ENCODE measurements around the gene ANKRD29.

ANKRD29 gene

DNA sequence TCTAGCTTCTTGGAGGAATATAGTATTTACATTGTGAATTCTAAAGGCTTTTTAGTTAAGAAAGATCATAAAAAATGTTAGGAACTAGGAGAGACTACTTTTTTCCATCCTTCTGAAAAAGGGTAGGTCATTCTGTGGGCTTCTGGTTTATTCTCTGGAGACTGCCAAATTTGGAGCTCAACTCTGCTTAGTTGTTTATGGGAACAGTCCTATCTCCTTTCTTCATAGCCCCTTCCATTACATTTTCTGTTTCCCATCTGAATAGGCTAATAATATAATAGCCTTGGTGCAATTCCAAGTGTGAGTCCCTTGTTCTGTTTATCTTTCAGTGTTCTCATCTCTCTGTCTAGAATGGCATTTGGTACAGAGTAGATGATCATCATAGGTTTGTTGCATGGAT lies 42.1 kb upstream of the ANKRD29 start:
- Histone ChIP-seq H3K36me3 (ENCODE audit: insufficient read depth, low read length) (no peaks in the 10 kb centered on the region), H3K4me3 (ENCODE audit: low read length, poor library complexity, severe bottlenecking) (no peak overlapping the region), H2AFZ (ENCODE audit: low read length) (no peak overlapping the region), H3K9ac (ENCODE audit: low read depth, low read length, poor library complexity, severe bottlenecking) (no peak overlapping the region), H3K9me3 (ENCODE audit: insufficient read depth, low read depth, low read length) (no peaks in the 10 kb centered on the region), H3K79me2 (ENCODE audit: insufficient read depth, low read length) (no peaks in the 10 kb centered on the region), H3K27me3 (ENCODE audit: insufficient read depth, low read length, poor library complexity, severe bottlenecking) (no peaks in the 10 kb centered on the region), H3F3A (ENCODE audit: low read depth) (no peaks in the 10 kb centered on the region), H3K4me1 (ENCODE audit: insufficient read depth, low read length, poor library complexity, severe bottlenecking) (peaks cover 11% of the 10 kb centered on the region), H3K9me2 (replicated peaks; ENCODE audit: low read depth, low read length) (no peaks in the 10 kb centered on the region), H3K4me2 (ENCODE audit: low read depth, low read length, poor library complexity, severe bottlenecking) (no peak overlapping the region), H4K20me1 (ENCODE audit: insufficient read depth, low read length, poor library complexity, severe bottlenecking) (no peaks in the 10 kb centered on the region)
- TF ChIP-seq, protein P1, sequence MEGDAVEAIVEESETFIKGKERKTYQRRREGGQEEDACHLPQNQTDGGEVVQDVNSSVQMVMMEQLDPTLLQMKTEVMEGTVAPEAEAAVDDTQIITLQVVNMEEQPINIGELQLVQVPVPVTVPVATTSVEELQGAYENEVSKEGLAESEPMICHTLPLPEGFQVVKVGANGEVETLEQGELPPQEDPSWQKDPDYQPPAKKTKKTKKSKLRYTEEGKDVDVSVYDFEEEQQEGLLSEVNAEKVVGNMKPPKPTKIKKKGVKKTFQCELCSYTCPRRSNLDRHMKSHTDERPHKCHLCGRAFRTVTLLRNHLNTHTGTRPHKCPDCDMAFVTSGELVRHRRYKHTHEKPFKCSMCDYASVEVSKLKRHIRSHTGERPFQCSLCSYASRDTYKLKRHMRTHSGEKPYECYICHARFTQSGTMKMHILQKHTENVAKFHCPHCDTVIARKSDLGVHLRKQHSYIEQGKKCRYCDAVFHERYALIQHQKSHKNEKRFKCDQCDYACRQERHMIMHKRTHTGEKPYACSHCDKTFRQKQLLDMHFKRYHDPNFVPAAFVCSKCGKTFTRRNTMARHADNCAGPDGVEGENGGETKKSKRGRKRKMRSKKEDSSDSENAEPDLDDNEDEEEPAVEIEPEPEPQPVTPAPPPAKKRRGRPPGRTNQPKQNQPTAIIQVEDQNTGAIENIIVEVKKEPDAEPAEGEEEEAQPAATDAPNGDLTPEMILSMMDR (conservative IDR thresholded peaks at IDR 0.05; ENCODE audit: low read length): no peak
- no peak for TF ChIP-seq EZH2phosphoT487 (IDR thresholded peaks at IDR 0.05; ENCODE audit: borderline replicate concordance)

DNA sequence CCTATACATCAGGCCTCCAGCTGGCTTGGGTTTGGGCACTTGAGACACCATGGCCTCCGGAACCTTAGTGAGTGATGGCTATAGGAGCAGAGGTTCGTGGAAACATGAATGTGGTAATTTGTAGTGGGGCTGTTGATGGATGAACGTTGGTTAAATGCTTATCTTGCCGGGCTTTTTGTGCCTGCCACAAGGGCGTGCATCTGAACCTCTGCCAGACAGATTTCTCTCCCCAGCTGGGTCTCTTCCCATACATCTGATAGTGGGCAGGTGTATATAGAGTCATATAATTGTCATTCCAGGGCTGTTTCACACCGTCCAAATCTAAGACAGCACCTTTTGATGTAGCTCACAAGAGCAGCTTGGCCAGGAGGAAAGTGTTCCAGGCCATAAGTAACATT lies 41.3 kb upstream of the ANKRD29 start:
- Histone ChIP-seq H3K4me1 (ENCODE audit: insufficient read depth, low read length, poor library complexity, severe bottlenecking) (peaks cover 11% of the 10 kb centered on the region), H3K4me2 (ENCODE audit: low read depth, low read length, poor library complexity, severe bottlenecking) (no peak overlapping the region), H3K9me3 (ENCODE audit: insufficient read depth, low read depth, low read length) (no peaks in the 10 kb centered on the region), H3K79me2 (ENCODE audit: insufficient read depth, low read length) (no peaks in the 10 kb centered on the region), H2AFZ (ENCODE audit: low read length) (no peak overlapping the region), H3F3A (ENCODE audit: low read depth) (no peaks in the 10 kb centered on the region), H3K27me3 (ENCODE audit: insufficient read depth, low read length, poor library complexity, severe bottlenecking) (no peaks in the 10 kb centered on the region), H3K9me2 (replicated peaks; ENCODE audit: low read depth, low read length) (no peaks in the 10 kb centered on the region), H3K9ac (ENCODE audit: low read depth, low read length, poor library complexity, severe bottlenecking) (no peak overlapping the region), H3K4me3 (ENCODE audit: low read length, poor library complexity, severe bottlenecking) (no peak overlapping the region), H3K36me3 (ENCODE audit: insufficient read depth, low read length) (no peaks in the 10 kb centered on the region), H4K20me1 (ENCODE audit: insufficient read depth, low read length, poor library complexity, severe bottlenecking) (no peaks in the 10 kb centered on the region)
- TF ChIP-seq EZH2phosphoT487 (IDR thresholded peaks at IDR 0.05; ENCODE audit: borderline replicate concordance): no peak
- TF ChIP-seq, protein P1 (conservative IDR thresholded peaks at IDR 0.05; ENCODE audit: low read length): no peak

DNA sequence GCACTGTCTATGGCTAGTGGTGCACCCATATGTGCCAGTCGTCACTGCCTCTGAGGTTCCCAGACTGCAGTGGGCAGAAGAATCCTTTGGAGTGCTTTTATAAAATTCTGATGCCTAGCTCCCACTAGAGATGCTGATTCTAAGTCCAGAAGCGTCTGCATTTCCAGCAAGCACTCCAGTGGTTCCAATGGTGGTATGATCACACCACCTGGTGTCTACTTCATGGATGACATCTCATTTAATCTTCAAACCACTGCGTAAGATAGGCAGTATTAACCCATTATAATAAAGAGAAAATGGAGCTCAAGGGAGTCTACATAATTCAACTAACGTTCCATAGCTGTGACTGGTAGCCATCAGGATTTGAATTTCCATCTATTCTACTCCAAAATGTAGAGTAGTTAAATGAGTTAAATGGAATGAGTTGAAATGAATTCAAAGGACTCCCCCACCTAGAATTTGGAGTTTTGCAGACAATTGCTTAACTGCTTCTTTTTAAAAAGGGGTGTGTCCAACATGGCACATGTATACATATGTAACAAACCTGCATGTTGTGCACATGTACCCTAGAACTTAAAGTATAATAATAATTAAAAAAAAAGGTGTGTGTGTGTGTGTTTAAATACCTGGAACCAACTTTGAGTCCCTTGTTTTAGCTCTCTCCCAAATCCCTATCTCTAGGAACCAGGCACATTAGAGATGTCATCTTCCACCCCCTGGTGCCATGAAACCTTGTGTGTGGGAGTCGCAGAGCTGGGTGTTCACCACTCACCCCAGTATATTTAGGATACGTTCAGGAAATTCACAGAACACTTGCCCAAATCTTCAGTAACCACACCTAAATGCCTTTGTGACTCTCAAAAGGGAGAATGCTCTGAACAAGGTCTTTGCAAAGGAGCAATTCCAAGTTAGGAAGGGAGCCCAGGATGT lies 40.6 kb upstream of the ANKRD29 start:
- Histone ChIP-seq H3K36me3 (ENCODE audit: insufficient read depth, low read length) (no peaks in the 10 kb centered on the region), H3K9me2 (replicated peaks; ENCODE audit: low read depth, low read length) (no peaks in the 10 kb centered on the region)
- TF ChIP-seq, protein P1 (conservative IDR thresholded peaks at IDR 0.05; ENCODE audit: low read length): peak; percentile 84
- no peak for TF ChIP-seq EZH2phosphoT487 (IDR thresholded peaks at IDR 0.05; ENCODE audit: borderline replicate concordance)

More for the DNA sequence above, 40.6 kb upstream of the ANKRD29 start:
- Histone ChIP-seq H3K4me2 (ENCODE audit: low read depth, low read length, poor library complexity, severe bottlenecking) (no peak overlapping the region), H4K20me1 (ENCODE audit: insufficient read depth, low read length, poor library complexity, severe bottlenecking) (no peaks in the 10 kb centered on the region), H3K9ac (ENCODE audit: low read depth, low read length, poor library complexity, severe bottlenecking) (no peak overlapping the region), H3K9me3 (ENCODE audit: insufficient read depth, low read depth, low read length) (no peaks in the 10 kb centered on the region), H3K4me3 (ENCODE audit: low read length, poor library complexity, severe bottlenecking) (no peak overlapping the region), H3K27me3 (ENCODE audit: insufficient read depth, low read length, poor library complexity, severe bottlenecking) (no peaks in the 10 kb centered on the region), H3K4me1 (ENCODE audit: insufficient read depth, low read length, poor library complexity, severe bottlenecking) (peaks cover 11% of the 10 kb centered on the region), H2AFZ (ENCODE audit: low read length) (peak overlapping the region; percentile 16; the same call in 1 of the 2 replicates), H3K79me2 (ENCODE audit: insufficient read depth, low read length) (no peaks in the 10 kb centered on the region), H3F3A (ENCODE audit: low read depth) (no peaks in the 10 kb centered on the region)

Data from Loucy (cell line).